GM18858 (cell line): ENCODE results near the gene NOPCHAP1.
"Not testable (repeated sequence)": the region's sequence is repeated elsewhere in the genome, so short reads cannot be mapped to it uniquely, and the experiment has no call there.

Experiments used
- ATAC-seq: cut with Tn5 transposase; IDR thresholded peaks from one replicate; pipeline ENCODE4 v1.9.1; 2021; ENCODE audit not compliant: unreplicated experiment

NOPCHAP1 gene

DNA sequence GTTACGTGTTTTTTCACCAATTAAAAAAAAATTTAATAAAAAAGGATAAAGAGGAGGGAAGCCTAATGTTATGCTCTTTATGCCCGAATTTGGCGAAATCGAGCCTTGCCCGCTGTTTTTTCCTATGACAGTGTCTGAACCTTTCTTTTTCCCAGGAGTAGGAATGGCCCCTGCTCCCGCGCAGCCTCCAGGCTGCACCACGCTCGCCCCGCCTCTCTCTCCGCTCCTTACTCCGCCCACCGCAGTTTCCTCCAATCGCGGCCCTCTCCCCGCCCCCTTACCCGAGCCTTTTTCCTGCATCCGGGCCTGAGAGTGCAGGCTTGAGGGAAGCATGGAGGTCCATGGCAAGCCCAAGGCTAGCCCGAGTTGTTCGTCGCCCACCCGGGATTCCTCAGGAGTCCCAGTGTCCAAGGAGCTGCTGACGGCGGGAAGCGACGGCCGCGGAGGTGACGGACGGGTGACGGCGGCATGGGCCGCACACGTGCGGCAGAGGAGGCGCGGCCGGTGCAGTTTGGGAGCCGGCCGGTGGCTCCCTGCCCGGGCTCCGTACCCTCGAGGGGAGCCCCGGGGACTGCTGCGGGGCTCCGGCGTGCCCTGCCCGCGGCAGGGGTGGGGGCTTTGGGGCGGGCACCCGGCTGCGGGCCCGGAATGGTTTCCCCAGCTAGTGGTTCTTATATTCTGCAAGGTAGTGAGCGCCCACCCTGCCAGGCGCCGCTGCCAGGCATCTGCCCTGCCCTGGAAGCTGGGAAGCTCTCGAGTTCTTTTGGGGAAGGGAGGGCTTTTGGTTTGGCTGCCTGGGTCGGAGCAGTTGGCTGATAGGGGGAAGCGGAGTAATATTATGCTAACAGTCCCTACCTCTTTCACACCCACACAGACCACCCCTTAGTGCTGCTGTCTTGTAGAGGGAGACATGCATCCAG, at the start of gene NOPCHAP1:
Gene NOPCHAP1 (plus strand): TSS at position 295 of the 920 bp plus-strand sequence. CDS start 37 bp downstream, at position 332.
- peak; percentile 69 for ATAC-seq

DNA sequence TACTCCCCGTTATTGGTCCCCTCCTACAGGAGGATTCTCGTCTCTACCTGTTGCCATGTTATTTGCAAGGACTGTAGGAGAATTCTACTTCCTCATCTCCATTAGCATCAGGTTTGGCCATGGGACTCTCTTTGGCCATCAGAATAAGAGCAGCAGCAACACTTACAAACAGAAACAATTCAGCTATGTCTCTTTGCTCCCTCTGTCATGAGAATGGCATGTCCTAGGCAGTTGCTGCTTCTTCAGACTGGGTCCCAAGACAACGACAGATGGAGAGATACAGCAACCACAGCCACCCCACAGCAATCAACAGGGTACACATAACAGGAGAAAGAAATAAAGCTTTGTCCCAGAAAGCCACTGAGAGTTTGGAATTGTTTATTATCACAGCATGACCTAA, 47.7 kb upstream of the NOPCHAP1 start:
- no peak for ATAC-seq

DNA sequence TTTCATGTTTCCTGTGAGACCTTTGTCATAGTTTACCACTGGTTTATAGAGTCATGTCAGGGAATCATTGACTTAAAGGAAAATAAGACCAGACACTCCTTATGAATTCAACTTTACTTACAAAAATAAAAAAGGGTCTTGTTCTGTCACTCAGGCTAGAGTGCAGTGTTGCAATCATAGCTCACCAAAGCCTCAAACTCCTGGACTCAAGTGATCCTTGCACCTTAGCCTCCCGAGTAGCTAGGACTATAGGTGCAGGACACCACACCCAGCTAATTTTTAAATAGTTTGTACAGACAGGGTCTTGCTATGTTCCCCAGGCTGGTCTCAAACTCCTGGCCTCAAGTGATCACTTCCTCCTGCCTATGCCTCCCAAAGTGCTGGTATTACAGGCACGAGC, 47.0 kb upstream of the NOPCHAP1 start:
- ATAC-seq = no peak

DNA sequence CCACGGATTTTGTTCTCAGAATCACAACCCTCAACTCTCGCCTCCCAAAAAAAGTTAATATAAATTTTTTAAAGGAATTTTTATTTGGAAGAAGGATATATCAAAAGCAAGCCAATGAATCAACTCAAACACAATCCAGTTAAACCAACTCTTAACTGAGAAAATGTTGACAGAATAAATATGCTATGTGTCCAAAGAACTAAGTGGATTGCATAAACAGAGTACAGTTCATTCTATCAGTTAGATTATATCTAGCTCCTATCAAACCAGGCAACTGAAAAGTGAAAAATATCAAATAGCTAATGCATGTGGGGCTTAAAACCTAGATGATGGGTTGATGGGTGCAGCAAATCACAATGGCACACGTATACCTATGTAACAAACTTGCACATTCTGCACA, 44.7 kb upstream of the NOPCHAP1 start:
- ATAC-seq = no peak

DNA sequence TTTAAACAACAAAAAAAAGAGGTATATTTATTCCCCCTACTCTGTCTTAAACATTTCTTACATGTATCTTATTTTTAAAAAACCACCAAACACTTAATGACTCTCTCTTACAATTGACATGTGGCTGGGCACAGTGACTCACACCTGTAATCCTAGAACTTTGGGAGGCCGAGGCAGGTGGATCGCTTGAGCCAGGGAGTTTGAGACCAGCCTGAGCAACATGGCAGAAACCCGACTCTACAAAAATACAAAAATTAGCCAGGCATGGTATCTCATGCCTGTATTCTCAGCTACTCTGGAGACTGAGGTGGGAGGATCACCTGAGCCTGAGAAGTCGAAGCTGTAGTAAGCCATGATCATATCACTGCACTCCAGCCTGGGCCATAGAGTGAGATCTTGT, 44.0 kb upstream of the NOPCHAP1 start:
- ATAC-seq = no peak

DNA sequence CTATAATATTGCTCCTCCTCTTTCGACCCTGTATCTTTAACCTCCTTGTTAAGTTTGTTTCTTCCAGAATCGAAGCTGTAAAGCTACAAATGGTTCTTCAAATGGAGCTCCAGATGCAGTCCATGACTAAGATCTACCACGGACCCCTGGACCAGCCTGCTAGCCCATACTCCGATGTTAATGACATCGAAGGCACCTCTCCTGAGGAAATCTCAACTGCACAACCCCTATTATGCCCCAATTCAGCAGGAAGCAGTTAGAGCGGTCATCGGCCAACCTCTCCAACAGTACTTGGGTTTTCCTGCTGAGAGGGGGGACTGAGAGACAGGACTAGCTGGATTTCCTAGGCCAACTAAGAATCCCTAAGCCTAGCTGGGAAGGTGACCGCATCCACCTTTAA, 42.7 kb upstream of the NOPCHAP1 start:
- not testable (repeated sequence) for ATAC-seq

- no peak for ATAC-seq
Measured at GRCh38 chr12:104944252-104944651, 41.9 kb upstream of the NOPCHAP1 start.

GRCh38 chr12:104948716-104949115, 37.4 kb upstream of the NOPCHAP1 start:
- ATAC-seq = not testable (repeated sequence)

DNA sequence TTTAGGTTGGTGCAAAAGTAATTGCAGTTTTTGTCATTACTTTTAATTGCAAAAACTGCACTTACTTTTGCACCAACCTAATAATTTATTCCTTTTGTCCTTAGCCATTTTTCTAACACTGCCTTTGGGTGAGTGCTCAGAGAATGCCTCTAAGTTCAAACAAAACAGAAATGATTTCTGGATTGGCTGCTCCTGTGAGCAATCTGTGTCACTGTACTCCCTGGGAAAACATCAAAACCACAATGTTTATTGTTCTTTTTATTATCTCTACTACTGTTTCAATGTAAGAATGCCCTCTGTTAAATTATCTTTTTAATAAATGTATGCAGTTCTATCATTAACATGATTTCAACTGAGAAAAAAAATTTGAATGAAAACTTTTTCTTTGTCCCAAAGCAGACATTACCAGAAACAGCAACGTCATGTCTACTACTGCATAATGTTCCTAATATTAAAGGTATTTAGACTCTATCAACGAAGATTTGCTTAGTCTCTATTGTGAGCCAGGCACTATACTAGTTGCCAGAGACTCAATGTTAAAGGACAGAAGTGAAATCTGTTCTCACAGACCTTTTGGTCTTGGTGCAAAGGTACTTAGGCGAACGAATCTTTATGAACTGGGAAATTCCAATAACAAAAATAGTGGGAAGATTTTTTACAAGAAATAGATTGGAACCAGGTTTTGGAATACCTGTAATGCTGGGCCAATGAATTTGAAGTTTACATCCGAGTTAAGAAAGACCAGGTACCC, 34.2 kb upstream of the NOPCHAP1 start:
- ATAC-seq = no peak

DNA sequence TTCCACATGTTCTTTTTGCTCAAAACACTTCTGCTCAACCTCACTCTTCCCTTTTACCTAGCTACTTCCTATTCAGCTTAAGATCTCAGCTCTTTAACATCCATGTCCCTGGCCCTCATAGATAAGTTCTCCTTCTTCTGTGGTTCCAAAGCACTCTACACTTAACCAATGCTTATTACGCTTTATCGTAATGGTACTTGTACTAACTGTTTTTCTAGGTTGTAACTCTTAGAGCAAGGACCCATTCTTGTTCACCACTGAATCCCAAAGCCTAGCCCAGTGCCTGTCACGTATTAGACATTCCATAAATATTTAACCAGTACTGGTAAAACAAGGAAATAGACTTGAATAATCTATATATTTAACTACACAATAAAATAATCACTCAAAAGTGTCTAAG, 33.3 kb upstream of the NOPCHAP1 start:
- no peak for ATAC-seq

DNA sequence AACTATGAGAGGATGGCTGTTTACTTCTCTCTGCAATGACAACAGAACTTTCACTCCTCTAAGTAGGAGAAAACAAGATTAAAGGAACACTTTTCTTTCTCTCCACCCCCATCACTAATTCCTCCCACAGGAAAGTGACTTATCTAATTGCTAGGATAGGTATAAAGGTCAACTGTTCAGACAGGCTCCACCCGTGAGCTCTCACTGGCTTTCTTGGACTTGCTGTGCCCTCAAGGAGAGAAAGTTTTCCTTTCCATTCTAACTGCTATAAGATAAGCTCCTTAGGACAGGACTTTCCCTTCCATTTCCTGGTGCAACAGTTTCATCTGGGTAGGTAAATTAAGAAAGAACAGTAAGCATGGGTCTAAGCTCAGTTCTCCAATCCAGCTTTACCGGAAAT, 32.8 kb upstream of the NOPCHAP1 start:
- ATAC-seq = no peak

- ATAC-seq = no peak
Measured at GRCh38 chr12:104955703-104956102, 30.4 kb upstream of the NOPCHAP1 start.

DNA sequence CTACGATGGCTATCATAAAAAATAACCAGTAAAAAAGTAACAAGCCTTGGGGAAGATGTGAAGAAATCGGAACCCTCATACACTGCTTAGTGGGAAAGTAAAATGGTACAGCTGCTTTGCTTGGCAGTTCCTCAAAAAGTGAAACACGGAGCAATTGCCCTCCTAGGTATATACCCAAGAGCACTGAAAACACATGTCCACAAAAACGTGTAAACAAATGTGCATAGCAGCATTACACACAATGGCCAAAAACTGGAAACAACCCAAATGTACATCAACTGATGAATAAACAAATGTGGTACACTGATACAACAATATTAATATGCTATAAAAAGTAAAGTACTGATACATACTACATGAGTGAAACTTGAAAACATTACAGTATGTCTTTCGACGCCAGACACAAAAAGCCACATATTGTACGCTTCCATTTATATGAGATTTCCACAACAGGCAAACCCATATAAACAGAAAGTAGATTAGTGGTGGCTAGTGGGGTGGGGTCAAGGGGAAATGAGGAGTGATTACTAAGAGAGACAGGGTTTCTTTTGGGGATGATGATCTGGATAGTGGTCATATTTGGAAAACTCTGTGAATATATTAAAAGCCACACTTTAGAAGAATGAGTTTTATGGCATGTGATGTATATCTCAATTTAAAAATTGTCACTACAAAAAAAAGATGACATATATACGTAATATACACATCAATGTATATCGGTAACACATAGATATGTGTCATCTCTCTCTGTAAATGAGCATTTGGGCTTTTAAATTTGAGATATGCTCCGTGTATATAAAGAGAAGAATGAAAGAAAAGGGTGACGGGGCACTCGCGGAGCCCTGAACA, 29.0 kb upstream of the NOPCHAP1 start:
- no peak for ATAC-seq

DNA sequence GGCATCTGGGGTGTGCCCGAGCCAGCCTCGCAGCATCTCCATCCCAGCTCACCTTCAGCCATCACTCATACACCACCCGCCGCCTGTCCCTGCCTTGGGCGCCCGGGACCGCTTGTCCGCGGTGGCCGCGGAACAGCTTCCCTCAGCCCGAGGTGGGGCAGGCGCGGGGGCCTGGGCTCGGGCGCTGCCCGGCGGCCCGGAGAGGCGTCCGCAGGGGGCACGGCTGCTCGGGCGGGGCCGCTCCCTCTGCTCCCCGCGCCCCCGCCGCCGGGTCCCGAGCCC, 28.5 kb upstream of the NOPCHAP1 start:
- peak; percentile 19 for ATAC-seq

DNA sequence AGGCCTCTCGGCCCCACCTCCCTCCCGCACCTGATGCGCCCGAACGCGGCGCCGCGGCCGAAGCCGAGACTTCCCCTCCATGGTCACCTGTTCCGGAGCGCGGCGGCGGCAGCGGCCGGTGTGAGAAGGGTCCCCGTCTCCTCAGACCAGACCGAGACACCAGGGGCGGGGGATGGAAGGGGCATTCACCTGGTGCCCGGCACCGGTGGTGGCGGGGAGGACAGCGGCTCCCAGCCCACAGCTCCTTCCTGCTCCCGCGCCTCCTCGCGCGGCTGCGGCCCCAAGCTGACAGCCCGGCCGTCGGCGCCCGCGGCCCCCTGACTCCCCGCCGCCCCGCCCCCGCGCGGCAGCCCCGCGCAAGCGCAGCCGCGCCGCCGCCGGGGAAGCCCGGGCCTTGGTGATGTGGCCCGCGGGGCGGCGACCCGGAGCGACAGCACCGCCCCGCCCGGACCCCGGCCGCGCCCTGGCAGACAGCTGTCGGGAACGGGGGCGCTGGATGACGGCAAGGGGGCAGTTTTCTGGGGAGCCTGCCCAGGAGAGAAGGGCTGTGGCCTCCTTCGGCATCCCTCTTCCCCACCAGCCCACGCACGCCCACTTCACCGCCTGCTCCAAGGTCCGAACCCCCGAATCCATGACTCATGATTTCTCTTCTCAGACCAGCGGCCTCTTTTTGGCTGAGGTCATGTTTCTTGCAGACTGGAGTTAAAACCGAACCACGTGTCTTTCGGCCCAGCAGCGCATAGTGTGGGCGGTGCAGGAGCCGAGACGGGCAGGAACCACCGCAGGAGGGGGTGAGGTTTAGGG, 27.9 kb upstream of the NOPCHAP1 start, which contains the start of gene SLC41A2:
Gene SLC41A2 (minus strand): TSS at position 290 of the 804 bp plus-strand sequence. CDS start 29,763 bp downstream, outside the sequence.
- ATAC-seq = peak; percentile 51

DNA sequence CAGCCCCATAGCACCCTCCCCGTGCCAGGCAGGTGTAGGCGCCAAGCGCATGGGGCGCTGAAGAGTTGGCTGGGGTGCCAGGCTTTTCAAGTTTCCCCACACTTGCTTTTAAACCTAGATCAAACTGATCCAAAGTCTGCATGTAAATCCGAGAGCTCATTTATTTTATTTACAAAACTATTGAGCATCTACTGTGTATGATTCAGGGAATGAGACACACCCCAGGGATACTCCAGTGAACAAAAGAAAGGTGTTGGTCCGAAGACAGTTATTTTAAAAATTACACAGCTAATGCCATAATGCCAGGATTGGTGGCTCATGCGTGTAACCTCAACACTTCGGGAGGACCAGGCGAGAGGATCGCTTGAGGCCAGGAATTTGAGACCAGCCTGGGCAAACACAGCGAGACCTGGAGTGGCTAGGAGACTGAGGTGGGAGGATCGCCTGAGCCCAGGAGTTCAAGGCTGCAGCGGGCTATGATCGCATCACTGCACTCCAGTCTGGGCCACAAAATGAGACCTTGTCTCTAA, 27.2 kb upstream of the NOPCHAP1 start:
- no peak for ATAC-seq

DNA sequence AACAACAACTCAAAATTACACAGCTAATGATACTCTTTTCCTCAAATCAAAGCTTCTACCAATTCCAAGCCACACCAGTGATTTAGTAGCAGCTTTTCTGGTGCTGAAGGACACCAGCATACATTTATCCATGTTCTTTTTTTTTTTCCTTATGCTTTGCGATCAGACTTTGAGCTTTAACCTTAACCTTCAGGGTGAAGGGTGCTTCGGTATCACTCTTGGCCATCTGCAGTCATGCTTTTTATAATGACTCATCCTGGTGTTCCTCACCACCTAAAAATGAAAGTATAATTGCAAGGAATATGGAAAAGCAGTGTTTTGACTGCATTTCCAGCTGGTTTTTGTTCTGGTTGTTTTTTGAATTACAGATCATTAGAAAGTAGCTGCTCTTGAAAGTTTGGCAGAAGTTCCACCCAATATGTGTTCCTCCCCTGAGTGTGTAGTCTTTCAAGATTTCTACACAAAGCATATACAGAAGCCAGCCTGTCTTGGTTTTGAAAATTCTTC, 26.7 kb upstream of the NOPCHAP1 start:
- no peak for ATAC-seq

- ATAC-seq = no peak
Measured at GRCh38 chr12:104960464-104960863, 25.7 kb upstream of the NOPCHAP1 start.

DNA sequence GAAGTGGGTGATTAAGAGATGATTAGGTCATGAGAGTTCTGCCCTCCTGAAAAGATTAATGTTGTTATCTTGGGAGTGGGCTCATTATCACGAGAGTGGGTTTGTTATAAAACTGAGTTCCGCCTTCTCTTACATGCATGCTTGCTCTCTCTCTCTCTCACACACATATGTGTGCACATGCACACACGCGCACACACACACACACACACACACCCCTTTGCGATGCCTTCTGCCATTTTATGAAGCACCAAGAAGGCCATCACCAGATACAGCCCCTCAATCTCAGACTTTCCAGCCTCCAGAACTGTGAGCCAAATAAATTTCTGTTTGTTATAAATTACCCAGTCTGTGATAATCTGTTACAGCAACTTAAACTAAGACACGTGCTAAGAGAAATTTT, 22.4 kb upstream of the NOPCHAP1 start:
- no peak for ATAC-seq
